Esophagus muscularis mucosa (tissue), 3 donors: ENCODE data around the gene CHST7.

Experiments
- CTCF ChIP-seq, 3 experiments: fragments of 200-600 bp in 2 of 3; fragments of 450-650 bp in 1 of 3; sonication (generic) in 2 of 3; IDR thresholded peaks; one replicate each; pipeline ENCODE4 v1.5.1; 2017 to 2019; ENCODE audit warnings: antibody characterized with exemption in 3 of 3, mild to moderate bottlenecking in 2 of 3, moderate library complexity in 1 of 3
- POLR2AphosphoS5 ChIP-seq, 2 donors: sonication (generic); formaldehyde crosslinking; IDR thresholded peaks; one replicate each; pipeline ENCODE4 v1.6.1; 2017; ENCODE audit warnings: antibody characterized with exemption in 2 of 2

- TF ChIP-seq CTCF (IDR thresholded peaks at IDR 0.05) (no peak), POLR2AphosphoS5 (IDR thresholded peaks at IDR 0.05) (no peak)
Observed at GRCh38 chrX:46599051-46599560, 25.5 kb downstream of the CHST7 start.
